Thyroid gland (tissue), 4 donors: ENCODE measurements around the gene OSBPL8. TPM values are rescaled to one million over a fixed set of nuclear protein-coding genes. Genes with fewer than 3 reads are reported as not detected.

ENCODE experiments used
- DNase-seq, 2 donors: peaks; one replicate each; pipeline ENCODE4 v3.0.0-alpha.2; 2019
- H3K27ac ChIP-seq, 3 donors: fragments of 200-600 bp; sonication (generic); 1 replicate in 2 of 3; 2 replicates in 1 of 3; pipeline ENCODE4 v1.5.1; 2016 to 2019; ENCODE audit warnings: mild to moderate bottlenecking in 1 of 3, moderate library complexity in 1 of 3
- H3K27me3 ChIP-seq: fragments of 200-600 bp; sonication (generic); one replicate; pipeline ENCODE4 v1.5.1; 2019
- H3K36me3 ChIP-seq, 2 donors: fragments of 200-600 bp; sonication (generic); one replicate each; pipeline ENCODE4 v1.5.1; 2016 to 2019
- H3K4me1 ChIP-seq, 2 donors: fragments of 200-600 bp; sonication (generic); one replicate each; pipeline ENCODE4 v1.5.1; 2017 to 2019
- H3K4me3 ChIP-seq, 3 donors: fragments of 200-600 bp; sonication (generic); replicated peaks in 1 of 3; 1 replicate in 2 of 3; 2 replicates in 1 of 3; pipeline ENCODE4 v1.5.1; 2016; ENCODE audit warnings: mild to moderate bottlenecking in 1 of 3
- H3K9me3 ChIP-seq: fragments of 200-600 bp; sonication (generic); one replicate; pipeline ENCODE4 v1.5.1; 2017
- POLR2A ChIP-seq, 2 donors: fragments of 450-650 bp; IDR thresholded peaks; one replicate each; pipeline ENCODE4 v1.6.1; 2017; ENCODE audit warnings: antibody characterized with exemption in 2 of 2, mild to moderate bottlenecking in 2 of 2, moderate library complexity in 1 of 2
- WGBS, 2 donors: methylation state at CpG; one replicate each; pipeline ENCODE4 v1.1.5; 2017; 5-methylcytosine and 5-hydroxymethylcytosine counted together
- intact Hi-C: fragments of 100-400 bp; cut with DNase I; formaldehyde crosslinking; loops from one replicate; pipeline ENCODE4 v1.15.1; 2023
- small RNA-seq: library from RNA; depleted of rRNA; stranded (forward); fragments of <200 nt; gene quantifications from one replicate; pipeline ENCODE3, GENCODE V24; 2016
- total RNA-seq, 4 donors: library from RNA; depleted of rRNA; stranded (reverse); fragments of >200 nt; gene quantifications; one replicate each; pipeline ENCODE4 v1.2.3, GENCODE V29; 2016
- TF ChIP-seq, protein P1 (sequence below), 6 experiments: fragments of 200-600 bp in 3 of 6; fragments of 450-650 bp in 3 of 6; sonication (generic) in 3 of 6; IDR thresholded peaks; one replicate each; pipeline ENCODE4 v1.5.1; 2016 to 2019; ENCODE audit warnings: antibody characterized with exemption in 6 of 6, mild to moderate bottlenecking in 2 of 6, inconsistent platforms in 1 of 6, moderate library complexity in 1 of 6

The OSBPL8 gene
- total RNA-seq, 4 donors from 2014 or later = 69.8 to 112 (median 77.6) TPM

DNA sequence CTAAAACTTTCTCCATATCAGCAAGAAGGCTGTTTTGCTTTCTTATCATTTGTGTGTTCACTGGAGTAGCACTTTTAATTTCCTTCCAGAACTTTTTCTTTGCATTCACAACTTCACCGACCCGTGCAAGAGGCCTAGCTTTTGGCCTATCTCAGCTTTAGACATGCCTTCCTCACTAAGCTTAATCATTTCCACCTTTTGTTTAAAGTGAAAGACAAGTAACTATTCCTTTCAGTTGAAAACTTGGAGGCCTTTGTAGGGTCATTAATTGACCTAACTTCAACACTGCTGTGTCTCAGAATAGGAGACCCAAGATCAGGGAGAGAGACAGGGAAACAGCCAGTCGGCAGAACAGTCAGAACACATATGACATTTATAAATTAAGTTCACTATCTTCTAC is 250.7 kb downstream of the OSBPL8 start:
- intact Hi-C loops = no loop called here
- no peaks in the 10 kb centered on the region for H3K27me3 ChIP-seq
- TF ChIP-seq POLR2A (IDR thresholded peaks at IDR 0.05) = no peak
- TF ChIP-seq, protein P1, sequence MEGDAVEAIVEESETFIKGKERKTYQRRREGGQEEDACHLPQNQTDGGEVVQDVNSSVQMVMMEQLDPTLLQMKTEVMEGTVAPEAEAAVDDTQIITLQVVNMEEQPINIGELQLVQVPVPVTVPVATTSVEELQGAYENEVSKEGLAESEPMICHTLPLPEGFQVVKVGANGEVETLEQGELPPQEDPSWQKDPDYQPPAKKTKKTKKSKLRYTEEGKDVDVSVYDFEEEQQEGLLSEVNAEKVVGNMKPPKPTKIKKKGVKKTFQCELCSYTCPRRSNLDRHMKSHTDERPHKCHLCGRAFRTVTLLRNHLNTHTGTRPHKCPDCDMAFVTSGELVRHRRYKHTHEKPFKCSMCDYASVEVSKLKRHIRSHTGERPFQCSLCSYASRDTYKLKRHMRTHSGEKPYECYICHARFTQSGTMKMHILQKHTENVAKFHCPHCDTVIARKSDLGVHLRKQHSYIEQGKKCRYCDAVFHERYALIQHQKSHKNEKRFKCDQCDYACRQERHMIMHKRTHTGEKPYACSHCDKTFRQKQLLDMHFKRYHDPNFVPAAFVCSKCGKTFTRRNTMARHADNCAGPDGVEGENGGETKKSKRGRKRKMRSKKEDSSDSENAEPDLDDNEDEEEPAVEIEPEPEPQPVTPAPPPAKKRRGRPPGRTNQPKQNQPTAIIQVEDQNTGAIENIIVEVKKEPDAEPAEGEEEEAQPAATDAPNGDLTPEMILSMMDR (IDR thresholded peaks at IDR 0.05) = no peak
- H3K4me3 ChIP-seq = no peak overlapping the region
- H3K9me3 ChIP-seq = no peaks in the 10 kb centered on the region
- no peaks in the 10 kb centered on the region for H3K4me1 ChIP-seq
- DNase-seq = no peak
- WGBS, 2 donors = 56 to 57% methylated on average over 3 of the region's 3 CpGs
- H3K27ac ChIP-seq = no peak overlapping the region
- H3K36me3 ChIP-seq = no peaks in the 10 kb centered on the region

DNA sequence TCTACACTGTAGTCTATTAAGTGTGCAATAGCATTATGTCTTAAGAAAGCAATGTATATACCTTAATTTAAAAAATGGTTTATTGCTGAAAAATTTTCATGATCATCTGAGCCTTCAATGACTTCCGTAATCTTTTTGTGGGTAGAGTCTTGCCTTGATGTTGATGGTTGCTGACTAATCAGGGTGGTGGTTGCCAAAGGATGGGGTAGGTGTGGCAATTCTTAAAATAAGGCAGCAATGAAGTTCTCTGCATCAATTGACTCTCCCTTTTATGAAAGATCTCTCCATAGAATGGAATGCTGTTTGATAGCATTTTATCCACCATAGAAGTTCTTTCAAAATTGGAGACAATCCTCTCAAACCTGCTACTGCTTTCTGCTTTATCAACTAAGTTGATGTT is 252.5 kb downstream of the OSBPL8 start:
- no peaks in the 10 kb centered on the region for H3K36me3 ChIP-seq
- WGBS, 2 donors = 98 to 100% methylated on average over 1 of the region's 1 CpG
- no peak for DNase-seq
- H3K4me1 ChIP-seq = no peaks in the 10 kb centered on the region
- intact Hi-C loops = no loop called here
- H3K27me3 ChIP-seq = no peaks in the 10 kb centered on the region
- no peaks in the 10 kb centered on the region for H3K9me3 ChIP-seq
- TF ChIP-seq, protein P1 (IDR thresholded peaks at IDR 0.05) = no peak
- no peak for TF ChIP-seq POLR2A (IDR thresholded peaks at IDR 0.05)
- H3K27ac ChIP-seq = no peak overlapping the region
- no peak overlapping the region for H3K4me3 ChIP-seq

DNA sequence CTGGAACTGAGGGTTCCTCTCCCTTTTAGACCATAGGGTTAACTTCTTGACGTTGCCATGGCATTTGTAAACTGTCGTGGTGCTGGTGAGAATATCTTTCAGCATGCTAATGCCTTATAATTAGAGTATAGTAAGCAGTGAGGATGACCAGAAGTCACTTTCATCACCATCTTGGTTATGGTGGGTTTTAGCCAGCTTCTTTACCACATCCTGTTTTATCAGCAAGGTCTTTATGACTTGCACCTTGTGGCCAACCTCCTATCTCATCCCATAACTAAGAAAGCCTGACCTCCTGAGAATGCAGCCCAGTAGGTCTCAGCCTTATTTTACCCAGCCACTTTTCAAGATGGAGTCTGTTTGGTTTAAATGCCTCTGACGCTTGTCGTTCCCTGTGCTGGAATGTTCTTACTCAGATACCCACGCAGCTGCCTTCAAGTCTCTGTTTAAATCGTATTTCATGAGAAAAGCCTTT is 255.5 kb downstream of the OSBPL8 start:
- Histone ChIP-seq H3K27me3 (no peaks in the 10 kb centered on the region), H3K36me3 (no peaks in the 10 kb centered on the region), H3K4me1 (no peaks in the 10 kb centered on the region), H3K9me3 (no peaks in the 10 kb centered on the region), H3K4me3 (no peak overlapping the region), H3K27ac (no peak overlapping the region)
- TF ChIP-seq, protein P1 (IDR thresholded peaks at IDR 0.05) = no peak
- no peak for TF ChIP-seq POLR2A (IDR thresholded peaks at IDR 0.05)
- intact Hi-C loops = no loop called here
- no peak for DNase-seq
- WGBS, 2 donors = 91 to 93% methylated on average over 6 of the region's 6 CpGs

DNA sequence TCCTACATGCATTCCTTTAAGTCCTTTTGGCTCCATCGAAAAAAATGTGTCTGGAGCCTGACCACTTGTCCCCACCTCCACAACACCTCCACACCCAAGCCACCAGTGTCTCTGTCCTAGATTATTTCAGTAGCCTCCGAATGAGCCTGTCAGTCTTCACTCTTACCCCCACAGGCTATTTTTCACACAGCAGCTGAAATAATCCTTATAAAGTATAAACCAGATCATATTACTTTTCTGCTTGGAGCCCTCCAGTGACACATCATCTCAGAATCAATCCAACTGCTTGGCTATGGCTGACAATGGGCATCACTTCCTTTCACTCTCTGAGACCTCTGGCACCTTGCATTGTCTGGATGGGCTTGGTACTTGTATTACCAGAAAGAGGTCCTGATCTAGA is 256.2 kb downstream of the OSBPL8 start:
- Histone ChIP-seq H3K9me3 (no peaks in the 10 kb centered on the region), H3K4me1 (no peaks in the 10 kb centered on the region), H3K27me3 (no peaks in the 10 kb centered on the region), H3K27ac (no peak overlapping the region), H3K36me3 (no peaks in the 10 kb centered on the region), H3K4me3 (no peak overlapping the region)
- 94 to 96% methylated on average over 2 of the region's 2 CpGs for WGBS, 2 donors
- intact Hi-C loops = no loop called here
- TF ChIP-seq POLR2A (IDR thresholded peaks at IDR 0.05) = no peak
- TF ChIP-seq, protein P1 (IDR thresholded peaks at IDR 0.05) = no peak
- DNase-seq = no peak

Small RNA genes lying within 50 kb of the gene (small RNA-seq; reads per million reads assigned to genes)
- gene RN7SKP172 = not detected

Other genes with a start within 250 kb of the OSBPL8 start
- gene BBS10, start 211.4 kb downstream of the OSBPL8 start, total RNA-seq = 10 to 100 TPM; 11.4 to 17.6 (median 13.5) TPM
- gene ZDHHC17, start 204.3 kb upstream of the OSBPL8 start, total RNA-seq = 100 to 1,000 TPM in 1 of 4 donors, 10 to 100 TPM in 3; 30.8 to 120 (median 53.4) TPM